HS-5 (cell line): ENCODE measurements around the gene AMMECR1.
"Not testable (repeated sequence)": the region's sequence is repeated elsewhere in the genome, so short reads cannot be mapped to it uniquely, and the experiment has no call there.

Source experiments
- DNase-seq: peaks from one replicate; pipeline ENCODE4 v3.0.0-alpha.2; 2012; ENCODE audit warnings: low read depth

Gene AMMECR1

GRCh38 chrX:110317820-110318663 lies at the start of gene AMMECR1:
AMMECR1 (minus strand) TSS chrX:110318085; CDS start chrX:110318071, 14 bp downstream.
- DNase-seq: no peak

GRCh38 chrX:110363244-110363643 lies 45.4 kb upstream of the AMMECR1 start:
- no peak for DNase-seq

DNA sequence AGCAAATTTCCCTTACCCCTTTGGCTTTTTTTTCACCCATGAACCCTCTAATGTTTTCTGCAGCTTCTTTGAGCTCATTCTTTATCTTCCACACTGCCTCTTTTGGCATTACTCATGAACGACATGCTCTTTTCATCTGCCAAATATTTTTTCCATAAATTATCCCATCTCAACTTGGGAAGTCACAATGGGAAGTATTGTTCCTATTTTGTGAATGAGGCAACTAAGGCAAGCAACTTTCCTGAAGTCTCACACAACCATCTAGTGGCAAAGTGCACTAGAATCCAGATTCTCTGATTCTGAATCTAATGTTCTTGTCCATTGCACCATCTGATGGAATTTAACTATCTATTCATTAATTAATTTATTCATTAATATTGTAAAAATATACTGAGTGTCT lies 41.4 kb upstream of the AMMECR1 start:
- no peak for DNase-seq

DNA sequence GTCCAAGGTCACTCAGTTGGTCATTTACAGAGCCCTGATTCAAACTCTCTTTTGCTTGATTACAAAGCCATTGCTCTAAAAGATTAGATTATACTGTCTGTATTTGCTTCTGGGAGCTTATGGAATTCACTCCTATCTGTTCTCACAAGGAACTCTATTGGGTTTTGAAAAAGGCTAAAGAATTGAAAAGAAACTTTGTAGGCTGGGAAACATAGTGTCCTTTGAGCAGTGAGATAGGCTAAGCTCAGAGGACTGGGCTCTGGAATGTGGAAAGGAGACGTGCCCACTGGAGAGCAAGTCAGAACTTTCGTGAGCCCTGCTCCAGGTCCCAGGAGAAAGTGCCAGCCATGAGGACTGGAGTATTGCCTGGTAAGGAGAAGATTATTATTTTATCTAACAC lies 40.7 kb upstream of the AMMECR1 start, which contains the start of gene RTL9:
Gene RTL9 (plus strand): TSS at position 301 of the 400 bp plus-strand sequence. CDS start 91,770 bp downstream, outside the sequence.
- DNase-seq: no peak

DNA sequence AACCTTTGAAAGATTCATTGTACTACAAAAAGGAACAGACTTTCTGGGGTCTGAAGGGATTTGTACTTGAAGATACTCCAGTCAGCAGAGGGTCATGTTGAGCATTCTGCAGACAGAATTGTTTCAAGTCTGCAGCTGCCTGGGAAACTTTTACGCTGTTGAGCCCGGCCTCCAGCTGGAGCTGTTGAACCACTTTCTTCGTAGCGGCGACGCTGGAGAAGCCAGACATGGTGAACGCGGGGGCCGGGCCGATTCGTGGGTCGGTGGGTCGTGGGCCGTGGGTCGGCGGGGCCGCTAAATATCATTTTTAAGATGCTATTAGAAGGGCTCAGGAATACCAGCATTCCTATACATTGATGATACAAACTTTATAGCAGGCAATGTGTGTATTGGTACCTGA lies 28.8 kb upstream of the AMMECR1 start:
- no peak for DNase-seq

- DNase-seq: peak; percentile 71
Measured at GRCh38 chrX:110341189-110342035, 23.5 kb upstream of the AMMECR1 start.

DNA sequence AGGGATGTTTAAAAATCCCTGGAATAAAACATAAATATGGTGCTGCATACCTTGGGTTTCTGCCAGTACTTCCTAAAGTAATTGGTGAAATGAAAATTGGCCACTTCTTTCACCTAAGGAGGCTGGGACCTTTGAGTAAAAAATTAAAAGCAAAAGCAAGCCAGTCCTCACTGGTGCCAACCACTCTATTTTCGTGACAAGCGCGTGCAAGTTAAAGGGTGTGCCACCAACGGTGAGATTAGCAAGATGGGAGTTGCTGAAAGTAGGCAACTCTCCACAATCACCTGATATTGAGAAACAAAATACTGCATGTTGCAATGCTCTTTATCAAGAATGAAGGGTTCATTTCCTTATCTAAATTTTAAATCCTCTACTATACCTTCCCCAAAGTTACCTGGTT lies 21.1 kb upstream of the AMMECR1 start:
- DNase-seq: no peak

DNA sequence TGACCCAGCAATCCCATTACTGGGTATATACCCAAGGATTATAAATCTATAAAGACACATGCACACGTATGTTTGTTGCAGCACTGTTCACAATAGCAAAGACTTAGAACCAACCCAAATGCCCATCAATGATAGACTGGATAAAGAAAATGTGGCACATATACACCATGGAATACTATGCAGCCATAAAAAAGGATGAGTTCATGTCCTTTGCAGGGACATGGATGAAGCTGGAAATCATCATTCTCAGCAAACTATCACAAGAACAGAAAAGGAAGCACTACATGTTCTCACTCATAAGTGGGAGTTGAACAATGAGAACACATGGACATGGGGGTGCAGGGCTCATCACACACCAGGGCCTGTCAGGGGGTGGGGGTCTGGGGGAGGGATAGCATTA lies 15.6 kb upstream of the AMMECR1 start:
- not testable (repeated sequence) for DNase-seq

DNA sequence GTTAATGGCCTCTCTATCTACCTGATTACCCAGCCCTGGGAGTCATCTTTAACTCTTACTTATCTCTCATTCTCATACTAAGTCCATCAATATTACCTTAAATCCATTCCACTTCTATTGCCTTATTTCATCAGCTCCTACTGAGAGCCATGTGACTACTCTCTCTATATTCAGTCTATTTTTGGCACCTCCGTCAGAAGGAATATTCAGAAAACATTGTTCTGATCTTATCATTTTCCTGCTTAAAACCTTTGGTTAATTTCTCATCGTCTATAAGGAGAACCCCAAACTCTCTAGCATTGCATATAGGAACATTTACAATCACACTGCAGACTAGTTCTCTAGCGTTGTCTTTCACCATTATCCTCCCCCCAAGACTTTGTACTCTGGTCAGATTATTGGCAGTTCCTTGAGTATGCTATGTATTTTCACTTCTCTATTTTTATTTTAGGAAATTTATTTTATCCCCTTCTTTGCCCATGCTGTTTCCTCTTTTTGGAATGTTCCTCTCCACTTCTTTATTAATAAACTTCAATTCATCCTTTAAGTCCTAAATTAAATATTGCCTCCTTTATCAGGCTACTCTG lies 13.7 kb upstream of the AMMECR1 start:
- no peak for DNase-seq

- not testable (repeated sequence) for DNase-seq
Measured at GRCh38 chrX:110328613-110329012, 10.7 kb upstream of the AMMECR1 start.

DNA sequence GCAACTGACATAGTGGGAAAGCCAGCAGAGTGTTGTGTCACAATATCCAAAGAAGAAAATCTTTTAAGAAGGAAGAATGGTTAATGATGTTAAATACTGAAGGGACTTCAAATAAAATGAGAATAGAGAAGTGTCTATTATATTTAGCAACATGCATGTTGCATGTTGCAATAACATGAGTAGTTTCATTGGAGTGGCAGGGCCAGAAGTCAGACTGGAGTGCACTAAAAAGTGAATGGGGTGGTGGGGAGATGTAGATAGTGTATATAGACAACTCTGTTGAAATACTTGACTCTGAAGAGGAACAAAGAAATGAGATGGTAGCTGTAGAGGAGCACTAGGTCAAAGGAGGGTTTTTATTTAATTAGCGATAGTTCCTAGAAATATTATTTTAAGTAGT lies 9.5 kb upstream of the AMMECR1 start:
- DNase-seq: no peak

- no peak for DNase-seq
Measured at GRCh38 chrX:110326712-110327111, 8.8 kb upstream of the AMMECR1 start.

DNA sequence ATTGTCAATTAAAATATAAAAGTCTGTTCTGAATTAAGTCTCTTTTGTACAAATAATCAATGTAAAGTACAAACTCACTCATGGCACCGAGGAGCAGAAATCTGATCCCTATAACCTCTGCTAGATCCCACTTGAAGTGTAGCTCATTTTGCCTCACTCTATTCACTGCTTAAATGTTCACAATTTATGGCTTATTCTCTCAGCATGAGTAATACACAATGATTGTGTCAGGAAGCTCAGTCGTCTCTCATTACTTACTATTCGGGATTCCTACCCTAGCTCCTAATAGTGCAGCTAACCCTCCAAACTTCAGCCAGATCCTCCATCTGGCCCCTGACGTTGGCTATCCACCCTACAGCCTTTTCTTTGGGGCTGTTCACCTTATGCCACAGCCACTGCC lies 4.7 kb upstream of the AMMECR1 start:
- DNase-seq: no peak

- DNase-seq: no peak
Measured at GRCh38 chrX:110321670-110322069, 3.8 kb upstream of the AMMECR1 start.

- no peak for DNase-seq
Measured at GRCh38 chrX:110321081-110321480, 3.2 kb upstream of the AMMECR1 start.

DNA sequence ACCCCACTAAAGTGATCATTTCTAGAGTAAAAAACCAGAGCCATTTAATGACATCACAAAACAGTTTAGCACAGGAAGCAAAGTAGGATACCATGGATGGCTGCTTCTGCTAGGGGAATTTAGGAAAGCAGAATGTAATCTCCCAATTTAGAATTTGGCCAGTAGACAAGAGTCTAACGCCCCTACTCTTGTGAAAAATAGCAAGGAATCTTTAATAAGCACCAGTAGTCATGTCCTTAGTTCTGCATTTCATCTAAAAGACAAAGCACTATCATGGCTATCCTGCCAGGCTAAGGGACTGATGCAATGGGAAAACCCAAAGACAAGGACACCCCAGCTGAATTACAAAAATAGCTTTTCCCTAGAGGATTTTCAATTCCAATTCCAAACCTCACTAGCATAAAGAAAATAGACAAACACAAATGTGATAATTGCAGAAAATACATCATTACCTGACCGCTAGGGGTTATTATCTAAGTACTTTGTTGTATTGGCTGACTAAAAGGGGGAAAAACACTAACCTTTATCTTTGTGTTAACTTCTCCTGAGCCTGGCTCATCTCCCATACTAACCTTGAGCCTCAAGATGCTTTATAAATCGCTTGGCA lies 2.6 kb upstream of the AMMECR1 start:
- no peak for DNase-seq

- no peak for DNase-seq
Measured at GRCh38 chrX:110318664-110318968, 731 bp upstream of the AMMECR1 start.

GRCh38 chrX:110317061-110317819 lies 645 bp downstream of the AMMECR1 start:
- no peak for DNase-seq

GRCh38 chrX:110316351-110317060 lies 1.4 kb downstream of the AMMECR1 start:
- no peak for DNase-seq

DNA sequence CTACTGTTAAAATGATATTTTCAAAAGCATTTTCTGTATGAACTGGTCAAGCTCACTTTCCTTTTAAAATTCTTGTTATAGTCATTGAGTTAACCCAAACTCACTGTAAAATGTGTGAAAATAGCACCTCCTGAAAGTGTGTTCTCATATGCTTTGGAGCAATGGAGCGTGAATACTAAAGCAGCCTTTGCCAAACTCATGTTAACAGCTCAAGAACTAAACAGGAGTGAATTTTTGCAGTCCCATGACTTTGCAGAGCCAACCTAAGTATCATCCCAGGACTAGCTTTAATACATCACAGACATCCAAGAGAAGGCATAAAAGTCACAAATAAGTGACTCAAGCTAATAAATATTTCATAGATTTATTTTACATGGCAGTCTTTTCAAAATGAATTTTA lies 2.3 kb downstream of the AMMECR1 start:
- DNase-seq: no peak
